ENCODE results near the gene ETNK2.

DNA sequence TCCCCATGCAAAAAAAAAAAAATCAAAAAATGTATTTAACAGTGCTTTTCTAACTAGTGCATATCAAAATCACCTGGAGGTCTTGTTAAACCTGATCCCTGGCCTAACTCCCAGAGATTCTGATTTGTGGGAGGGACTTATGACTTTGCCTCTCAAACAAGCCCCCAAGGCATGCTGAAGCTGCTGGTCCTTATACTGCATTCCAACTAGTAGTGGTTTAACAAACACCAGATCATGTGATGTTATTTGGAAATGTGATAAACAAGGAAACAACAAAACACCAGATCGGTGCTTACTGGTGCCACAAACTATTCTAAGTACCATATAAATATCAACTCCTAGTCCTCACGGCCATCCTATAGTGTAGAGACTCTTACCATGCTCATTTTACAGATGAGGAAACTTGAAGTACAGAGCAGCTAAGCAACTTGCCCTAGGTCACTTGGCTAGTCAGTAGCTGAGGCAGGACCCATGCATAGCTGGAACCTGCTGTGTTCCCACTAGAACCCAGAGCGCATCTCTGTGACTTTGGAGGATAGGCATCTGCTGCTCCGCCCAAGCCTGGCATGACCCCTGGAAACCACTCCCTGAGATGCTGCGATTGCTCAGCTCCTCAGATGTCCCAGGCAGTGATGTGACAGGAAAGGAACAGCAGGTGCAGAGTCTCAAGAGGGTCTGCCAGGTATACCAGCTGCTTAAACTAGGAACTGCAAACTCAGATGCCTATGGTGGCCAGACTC lies 40.8 kb downstream of the ETNK2 start:
- TF ChIP-seq CTCF (IDR thresholded peaks at IDR 0.05), result no peak
- no peak for TF ChIP-seq POLR2A (IDR thresholded peaks at IDR 0.05)

Data from uterus (tissue), 2 donors.